Smooth muscle cell (in vitro differentiated cells): ENCODE data around the gene MBOAT2. TPM values are rescaled to one million over a fixed set of nuclear protein-coding genes. Genes with fewer than 3 reads are reported as not detected.

Experiments
- DNase-seq: peaks from one replicate; lab custom pipeline; 2025; ENCODE audit not compliant: unreplicated experiment; lab: John Stamatoyannopoulos, UW
- H2AFZ ChIP-seq: fragments of 200-600 bp; sonication (generic); 2 replicates; pipeline ENCODE4 v1.6.0; 2016; ENCODE audit warnings: antibody characterized with exemption, low read depth, mild to moderate bottlenecking
- H3F3A ChIP-seq: fragments of 200-600 bp; sonication (generic); 2 replicates; pipeline ENCODE4 v1.6.0; 2017; ENCODE audit warnings: antibody characterized with exemption, low read depth
- H3K27ac ChIP-seq: fragments of 200-600 bp; sonication (generic); 2 replicates; pipeline ENCODE4 v1.5.1; 2016; ENCODE audit warnings: low read depth, mild to moderate bottlenecking
- H3K27me3 ChIP-seq: fragments of 200-600 bp; sonication (generic); 2 replicates; pipeline ENCODE4 v1.6.1; 2016; ENCODE audit warnings: low read depth, mild to moderate bottlenecking
- H3K36me3 ChIP-seq: fragments of 200-600 bp; sonication (generic); 2 replicates; pipeline ENCODE4 v1.5.1; 2016; ENCODE audit warnings: low read depth
- H3K4me1 ChIP-seq: fragments of 200-600 bp; sonication (generic); 2 replicates; pipeline ENCODE4 v1.5.1; 2016; ENCODE audit warnings: low read depth
- H3K4me2 ChIP-seq: fragments of 200-600 bp; sonication (generic); 2 replicates; pipeline ENCODE4 v1.6.0; 2016; ENCODE audit warnings: mild to moderate bottlenecking
- H3K4me3 ChIP-seq: fragments of 200-600 bp; sonication (generic); 2 replicates; pipeline ENCODE4 v1.5.1; 2016; ENCODE audit warnings: mild to moderate bottlenecking
- H3K79me2 ChIP-seq: fragments of 200-600 bp; sonication (generic); 2 replicates; pipeline ENCODE4 v1.6.0; 2016; ENCODE audit warnings: low read depth, mild to moderate bottlenecking
- H3K9ac ChIP-seq: fragments of 200-600 bp; sonication (generic); 2 replicates; pipeline ENCODE4 v1.6.0; 2016; ENCODE audit warnings: low read depth
- H3K9me3 ChIP-seq: fragments of 200-600 bp; sonication (generic); replicated peaks from 2 replicates; pipeline ENCODE4 v1.5.1; 2016; ENCODE audit warnings: low read depth
- H4K20me1 ChIP-seq: fragments of 200-600 bp; sonication (generic); 2 replicates; pipeline ENCODE4 v1.6.0; 2016; ENCODE audit warnings: low read depth
- WGBS: methylation state at CpG from one replicate; pipeline ENCODE4 v1.1.7; 2016; ENCODE audit warnings: low lambda C conversion rate; 5-methylcytosine and 5-hydroxymethylcytosine counted together
- polyA plus RNA-seq: library from polyadenylated mRNA; unstranded; fragments of >200 nt; fragmentation: Nextera tagmentation; extraction: Ambion mirVana; gene quantifications from 2 replicates; pipeline ENCODE4 v1.2.1, GENCODE V29; 2016
- total RNA-seq: library from RNA; depleted of rRNA; stranded (reverse); fragments of >200 nt; gene quantifications from 2 replicates; pipeline ENCODE4 v1.2.3, GENCODE V29; 2014
- TF ChIP-seq, protein P1 (sequence below): fragments of 200-600 bp; sonication (generic); IDR thresholded peaks from 2 replicates; pipeline ENCODE4 v1.5.1; 2017; ENCODE audit warnings: borderline replicate concordance, mild to moderate bottlenecking, antibody characterized with exemption; ENCODE audit not compliant: insufficient read depth, poor library complexity, severe bottlenecking

MBOAT2 gene
- total and polyA plus RNA-seq, 2 experiments from 2014 or later = 24.1 to 32.6 TPM

GRCh38 chr2:8999797-9000196, 3.7 kb downstream of the MBOAT2 start:
- TF ChIP-seq, protein P1, sequence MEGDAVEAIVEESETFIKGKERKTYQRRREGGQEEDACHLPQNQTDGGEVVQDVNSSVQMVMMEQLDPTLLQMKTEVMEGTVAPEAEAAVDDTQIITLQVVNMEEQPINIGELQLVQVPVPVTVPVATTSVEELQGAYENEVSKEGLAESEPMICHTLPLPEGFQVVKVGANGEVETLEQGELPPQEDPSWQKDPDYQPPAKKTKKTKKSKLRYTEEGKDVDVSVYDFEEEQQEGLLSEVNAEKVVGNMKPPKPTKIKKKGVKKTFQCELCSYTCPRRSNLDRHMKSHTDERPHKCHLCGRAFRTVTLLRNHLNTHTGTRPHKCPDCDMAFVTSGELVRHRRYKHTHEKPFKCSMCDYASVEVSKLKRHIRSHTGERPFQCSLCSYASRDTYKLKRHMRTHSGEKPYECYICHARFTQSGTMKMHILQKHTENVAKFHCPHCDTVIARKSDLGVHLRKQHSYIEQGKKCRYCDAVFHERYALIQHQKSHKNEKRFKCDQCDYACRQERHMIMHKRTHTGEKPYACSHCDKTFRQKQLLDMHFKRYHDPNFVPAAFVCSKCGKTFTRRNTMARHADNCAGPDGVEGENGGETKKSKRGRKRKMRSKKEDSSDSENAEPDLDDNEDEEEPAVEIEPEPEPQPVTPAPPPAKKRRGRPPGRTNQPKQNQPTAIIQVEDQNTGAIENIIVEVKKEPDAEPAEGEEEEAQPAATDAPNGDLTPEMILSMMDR = no peak

DNA sequence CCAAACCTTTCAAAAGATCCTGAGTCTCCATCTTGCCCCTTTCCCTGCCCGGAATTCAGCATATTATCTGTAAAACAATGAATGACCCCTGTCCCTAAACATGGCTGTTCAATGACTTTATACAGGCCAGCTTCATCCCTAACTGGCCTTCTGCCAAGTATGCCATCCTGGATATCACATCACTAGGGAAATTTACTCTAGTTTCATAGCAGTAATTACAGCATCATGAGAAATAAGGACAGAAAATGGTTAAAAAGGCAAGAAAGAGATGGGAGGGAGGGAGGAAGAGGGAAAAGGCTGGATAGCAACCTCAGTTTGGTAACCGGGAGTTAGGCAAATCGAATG, 4.4 kb downstream of the MBOAT2 start:
- no peak for DNase-seq
- Histone ChIP-seq H3K9ac (no peak overlapping the region), H3K4me2 (no peak overlapping the region), H3K4me3 (no peak overlapping the region), H2AFZ (no peak overlapping the region), H4K20me1 (peaks cover 81% of the 10 kb centered on the region), H3F3A (no peaks in the 10 kb centered on the region), H3K79me2 (peaks cover 80% of the 10 kb centered on the region), H3K36me3 (no peaks in the 10 kb centered on the region), H3K9me3 (no peaks in the 10 kb centered on the region), H3K4me1 (peaks cover 10% of the 10 kb centered on the region), H3K27ac (no peak overlapping the region), H3K27me3 (no peaks in the 10 kb centered on the region)
- TF ChIP-seq, protein P1 = no peak
- 89% methylated on average over 3 of the region's 3 CpGs for WGBS

More at GRCh38 chr2:8999797-9000196, 3.7 kb downstream of the MBOAT2 start:
- 60% methylated on average over 1 of the region's 1 CpG for WGBS
- peaks cover 74% of the 10 kb centered on the region for H4K20me1 ChIP-seq
- no peaks in the 10 kb centered on the region for H3K27me3 ChIP-seq
- H2AFZ ChIP-seq = no peak overlapping the region
- peaks cover 10% of the 10 kb centered on the region for H3K4me1 ChIP-seq
- H3K36me3 ChIP-seq = no peaks in the 10 kb centered on the region
- no peak overlapping the region for H3K4me2 ChIP-seq
- no peaks in the 10 kb centered on the region for H3F3A ChIP-seq
- H3K27ac ChIP-seq = no peak overlapping the region
- no peak overlapping the region for H3K4me3 ChIP-seq
- no peak for DNase-seq
- no peaks in the 10 kb centered on the region for H3K9me3 ChIP-seq
- peaks cover 80% of the 10 kb centered on the region for H3K79me2 ChIP-seq
- H3K9ac ChIP-seq = no peak overlapping the region

- Histone ChIP-seq H3F3A (no peaks in the 10 kb centered on the region), H3K4me1 (peaks cover 10% of the 10 kb centered on the region), H4K20me1 (peaks cover 86% of the 10 kb centered on the region), H3K9ac (no peak overlapping the region), H2AFZ (no peak overlapping the region), H3K4me2 (no peak overlapping the region), H3K4me3 (no peak overlapping the region), H3K27ac (no peak overlapping the region), H3K27me3 (no peaks in the 10 kb centered on the region), H3K79me2 (peaks cover 86% of the 10 kb centered on the region), H3K9me3 (no peaks in the 10 kb centered on the region), H3K36me3 (no peaks in the 10 kb centered on the region)
- 89% methylated on average over 9 of the region's 9 CpGs for WGBS
- TF ChIP-seq, protein P1 = no peak
- no peak for DNase-seq
Observed at GRCh38 chr2:8998418-8999101, 4.9 kb downstream of the MBOAT2 start.

DNA sequence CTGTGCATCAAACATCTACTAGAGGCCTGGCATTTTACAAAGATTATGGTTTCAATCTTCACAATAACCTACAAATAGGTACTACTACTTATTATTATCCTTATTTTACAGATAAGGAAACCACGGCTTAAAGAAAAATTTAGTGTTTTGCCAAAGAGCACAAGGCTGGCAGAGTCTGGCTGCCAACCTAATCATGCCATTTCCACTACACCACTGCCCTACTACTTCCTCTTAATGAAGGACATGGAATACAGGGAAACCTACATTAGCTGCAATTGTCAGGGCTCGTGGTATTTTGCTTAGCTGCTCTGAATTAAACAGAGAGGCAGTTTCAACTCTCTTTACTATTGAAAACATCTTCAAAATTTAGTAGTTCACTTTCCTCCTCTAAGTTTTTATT, 5.9 kb downstream of the MBOAT2 start:
- no peak overlapping the region for H3K4me2 ChIP-seq
- peaks cover 86% of the 10 kb centered on the region for H3K79me2 ChIP-seq
- TF ChIP-seq, protein P1 = no peak
- H3F3A ChIP-seq = no peaks in the 10 kb centered on the region
- H3K36me3 ChIP-seq = no peaks in the 10 kb centered on the region
- H3K4me1 ChIP-seq = peaks cover 10% of the 10 kb centered on the region
- no peaks in the 10 kb centered on the region for H3K9me3 ChIP-seq
- H4K20me1 ChIP-seq = peaks cover 95% of the 10 kb centered on the region
- H3K9ac ChIP-seq = no peak overlapping the region
- H3K27ac ChIP-seq = no peak overlapping the region
- WGBS = 92% methylated on average over 2 of the region's 2 CpGs
- no peak overlapping the region for H2AFZ ChIP-seq
- H3K4me3 ChIP-seq = no peak overlapping the region
- no peak for DNase-seq
- H3K27me3 ChIP-seq = no peaks in the 10 kb centered on the region
